ENCODE results near the gene OIT3.
"Not testable (repeated sequence)": the region's sequence is repeated elsewhere in the genome, so short reads cannot be mapped to it uniquely, and the experiment has no call there.

The OIT3 gene

DNA sequence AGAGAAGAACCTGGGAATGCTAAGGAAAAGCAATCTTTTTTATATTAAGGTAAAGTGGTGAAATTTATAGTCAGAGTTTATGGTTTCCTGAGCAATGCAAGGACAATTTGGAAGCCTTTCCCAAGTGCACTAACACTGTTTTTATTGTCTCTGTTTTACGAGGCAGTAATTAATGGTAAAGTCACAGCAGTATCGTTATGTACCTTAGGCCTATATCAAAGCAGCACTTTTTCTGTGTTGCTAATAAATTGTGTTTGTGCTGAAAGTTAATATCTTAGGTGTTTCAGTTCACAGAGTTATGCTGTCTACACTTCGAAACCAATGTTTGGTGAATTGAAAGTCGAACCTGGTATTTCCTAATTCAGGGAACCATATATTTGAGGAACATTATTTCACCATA is 19.2 kb downstream of the OIT3 start:
- no peak overlapping the region for H3K27ac Mint-ChIP-seq

DNA sequence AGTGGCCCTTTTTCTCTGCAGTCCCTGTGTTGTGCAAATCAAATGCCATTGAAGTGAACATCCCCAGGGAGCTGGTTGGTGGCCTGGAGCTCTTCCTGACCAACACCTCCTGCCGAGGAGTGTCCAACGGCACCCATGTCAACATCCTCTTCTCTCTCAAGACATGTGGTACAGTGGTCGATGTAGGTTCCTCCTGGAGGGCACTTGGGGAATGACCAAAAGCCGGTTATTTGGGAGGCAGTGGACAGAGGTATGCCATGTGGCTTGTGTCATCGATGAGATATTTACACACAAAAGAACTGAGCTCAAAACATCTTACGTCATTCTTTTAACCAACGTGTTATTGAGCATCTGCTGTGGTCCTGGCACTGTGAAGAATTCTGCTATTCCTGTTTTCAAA is 19.7 kb downstream of the OIT3 start:
- DNase-seq (no peak), ATAC-seq (replicated peaks) (no peak)
- Mint-ChIP-seq H3K27ac (no peak overlapping the region), H3K27me3 (no peaks in the 10 kb centered on the region), H3K9me3 (no peaks in the 10 kb centered on the region), H3K36me3 (ENCODE audit: insufficient read depth) (no peaks in the 10 kb centered on the region), H3K4me1 (ENCODE audit: low read depth in 2 of 2) (no peaks in the 10 kb centered on the region), H3K4me3 (no peak overlapping the region)

More for the DNA sequence above, 19.2 kb downstream of the OIT3 start:
- no peaks in the 10 kb centered on the region for H3K9me3 Mint-ChIP-seq
- no peaks in the 10 kb centered on the region for H3K4me1 Mint-ChIP-seq (ENCODE audit: low read depth in 2 of 2)
- no peak overlapping the region for H3K4me3 Mint-ChIP-seq
- H3K36me3 Mint-ChIP-seq (ENCODE audit: insufficient read depth) = no peaks in the 10 kb centered on the region
- no peak for ATAC-seq (replicated peaks)
- H3K27me3 Mint-ChIP-seq = no peaks in the 10 kb centered on the region
- DNase-seq = no peak

DNA sequence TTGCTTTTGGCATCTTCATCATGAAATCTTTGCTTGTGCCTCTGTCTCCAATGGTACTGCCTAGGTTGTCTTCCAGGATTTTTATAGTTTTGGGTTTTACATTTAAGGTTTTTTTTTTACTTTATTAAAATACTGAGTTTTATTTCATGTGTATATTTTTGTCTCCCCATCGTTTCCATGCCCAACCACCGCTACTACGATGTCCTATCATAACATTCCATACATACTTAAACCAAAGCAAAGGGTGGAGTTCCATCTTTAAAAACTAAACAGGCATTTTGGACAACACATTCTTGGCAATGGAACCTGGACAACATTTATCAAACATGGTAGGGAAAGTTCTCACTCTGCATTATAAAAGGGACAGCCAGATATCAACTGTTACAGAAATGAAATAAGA is 23.7 kb downstream of the OIT3 start:
- DNase-seq; H3K4me1 Mint-ChIP-seq (ENCODE audit: low read depth in 2 of 2); H3K4me3 Mint-ChIP-seq; H3K27ac Mint-ChIP-seq; H3K36me3 Mint-ChIP-seq (ENCODE audit: insufficient read depth); ATAC-seq (replicated peaks): not testable (repeated sequence)
- H3K27me3 Mint-ChIP-seq = peaks cover 18 to 27% of the 10 kb centered on the region in 2 donors
- H3K9me3 Mint-ChIP-seq = peaks cover 2 to 11% of the 10 kb centered on the region in 2 donors

DNA sequence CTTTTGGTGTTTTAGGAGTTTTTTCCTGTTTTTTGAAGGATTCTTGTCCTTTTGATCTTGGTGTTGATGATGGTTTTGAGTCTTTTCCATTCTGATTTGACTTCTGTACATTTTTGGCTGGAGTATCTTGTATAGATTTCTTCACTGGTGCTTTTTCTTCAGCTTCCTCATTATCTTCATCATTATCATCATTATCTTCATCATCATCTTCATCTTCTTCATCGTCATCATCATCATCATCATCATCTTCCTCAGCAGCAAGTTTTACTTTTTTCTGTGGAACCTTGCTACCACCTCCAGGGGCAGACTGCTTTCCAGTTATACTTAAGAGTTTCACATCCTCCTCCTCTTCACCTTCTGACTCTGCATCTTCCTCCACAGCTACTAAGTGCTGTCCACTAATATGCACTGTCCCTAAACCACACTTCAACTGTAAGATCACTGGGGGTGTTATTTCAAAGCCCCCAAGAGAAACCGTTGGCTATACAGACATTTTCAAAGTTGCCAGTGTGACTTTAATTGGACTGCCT is 24.3 kb downstream of the OIT3 start:
- H3K4me3 Mint-ChIP-seq; DNase-seq; H3K27ac Mint-ChIP-seq; H3K36me3 Mint-ChIP-seq (ENCODE audit: insufficient read depth); ATAC-seq (replicated peaks); H3K4me1 Mint-ChIP-seq (ENCODE audit: low read depth in 2 of 2): not testable (repeated sequence)
- peaks cover 22 to 32% of the 10 kb centered on the region in 2 donors for H3K27me3 Mint-ChIP-seq
- peaks cover 2 to 11% of the 10 kb centered on the region in 2 donors for H3K9me3 Mint-ChIP-seq

DNA sequence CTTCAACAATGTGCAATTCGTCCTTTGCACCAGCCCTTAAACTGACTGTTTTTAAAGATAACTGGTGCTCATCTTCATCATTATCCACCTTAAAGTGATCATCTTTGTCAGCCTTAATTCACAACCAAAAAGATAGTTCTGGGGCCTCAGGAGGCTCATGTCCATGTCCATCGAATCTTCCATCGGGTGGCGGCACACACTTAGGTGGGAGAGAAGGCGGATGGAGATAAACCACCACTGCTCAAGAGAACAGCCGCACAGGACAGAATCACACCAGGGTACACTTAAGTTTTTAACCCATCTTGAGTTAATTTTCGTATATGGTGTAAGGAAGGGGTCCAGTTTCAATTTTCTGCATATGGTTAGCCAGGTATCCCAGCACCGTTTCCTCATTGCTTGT is 24.8 kb downstream of the OIT3 start:
- Mint-ChIP-seq H3K27me3 (peaks cover 22 to 32% of the 10 kb centered on the region in 2 donors), H3K36me3 (ENCODE audit: insufficient read depth) (peaks cover 3% of the 10 kb centered on the region), H3K4me1 (ENCODE audit: low read depth in 2 of 2) (no peaks in the 10 kb centered on the region), H3K9me3 (peaks cover 2 to 11% of the 10 kb centered on the region in 2 donors), H3K27ac (no peak overlapping the region), H3K4me3 (no peak overlapping the region)
- ATAC-seq (replicated peaks) (no peak), DNase-seq (no peak)

DNA sequence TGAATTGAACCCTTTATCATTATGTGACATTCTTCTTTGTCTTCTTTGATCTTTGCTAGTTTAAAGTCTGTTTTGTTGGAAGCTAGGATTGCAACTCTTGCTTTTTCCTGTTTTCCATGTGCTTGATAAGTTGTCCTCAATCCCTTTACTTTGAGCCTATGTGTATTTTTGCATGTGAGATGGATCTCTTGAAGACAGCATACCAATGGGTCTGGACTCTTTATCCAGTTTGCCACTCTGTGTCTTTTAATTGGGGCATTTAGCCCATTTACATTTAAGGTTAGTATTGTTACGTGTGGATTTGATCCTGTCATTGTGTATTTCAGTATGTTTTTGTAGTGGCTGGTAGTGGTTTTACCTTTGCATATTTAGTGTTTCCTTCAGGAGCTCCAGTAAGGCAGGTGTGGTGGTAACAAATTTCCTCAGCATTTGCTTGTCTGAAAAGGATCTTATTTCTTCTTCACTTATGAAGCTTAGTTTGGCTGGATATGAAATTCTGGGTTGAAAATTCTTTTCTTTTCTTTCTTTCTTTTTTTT is 27.7 kb downstream of the OIT3 start:
- Mint-ChIP-seq H3K9me3 (peaks cover 2 to 11% of the 10 kb centered on the region in 2 donors), H3K27me3 (peaks cover 27 to 48% of the 10 kb centered on the region in 2 donors)
- H3K36me3 Mint-ChIP-seq (ENCODE audit: insufficient read depth); DNase-seq; H3K4me3 Mint-ChIP-seq; H3K27ac Mint-ChIP-seq; H3K4me1 Mint-ChIP-seq (ENCODE audit: low read depth in 2 of 2); ATAC-seq (replicated peaks): not testable (repeated sequence)

DNA sequence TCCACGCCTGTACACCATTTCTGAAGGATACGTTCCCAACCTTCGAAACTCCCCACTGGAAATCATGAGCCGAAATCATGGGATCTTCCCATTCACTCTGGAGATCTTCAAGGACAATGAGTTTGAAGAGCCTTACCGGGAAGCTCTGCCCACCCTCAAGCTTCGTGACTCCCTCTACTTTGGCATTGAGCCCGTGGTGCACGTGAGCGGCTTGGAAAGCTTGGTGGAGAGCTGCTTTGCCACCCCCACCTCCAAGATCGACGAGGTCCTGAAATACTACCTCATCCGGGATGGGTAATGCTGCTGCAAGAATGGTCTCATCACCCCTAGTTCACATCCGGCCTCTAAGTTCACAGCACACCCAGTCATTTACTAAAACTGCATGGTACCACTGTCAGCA is 30.8 kb downstream of the OIT3 start:
- H3K27ac Mint-ChIP-seq = no peak overlapping the region
- DNase-seq (no peak), ATAC-seq (replicated peaks) (no peak)
- no peaks in the 10 kb centered on the region for H3K4me1 Mint-ChIP-seq (ENCODE audit: low read depth in 2 of 2)
- peaks cover 3% of the 10 kb centered on the region for H3K36me3 Mint-ChIP-seq (ENCODE audit: insufficient read depth)
- H3K4me3 Mint-ChIP-seq = no peak overlapping the region
- peaks cover 27 to 43% of the 10 kb centered on the region in 2 donors for H3K27me3 Mint-ChIP-seq
- peaks cover 2 to 11% of the 10 kb centered on the region in 2 donors for H3K9me3 Mint-ChIP-seq

DNA sequence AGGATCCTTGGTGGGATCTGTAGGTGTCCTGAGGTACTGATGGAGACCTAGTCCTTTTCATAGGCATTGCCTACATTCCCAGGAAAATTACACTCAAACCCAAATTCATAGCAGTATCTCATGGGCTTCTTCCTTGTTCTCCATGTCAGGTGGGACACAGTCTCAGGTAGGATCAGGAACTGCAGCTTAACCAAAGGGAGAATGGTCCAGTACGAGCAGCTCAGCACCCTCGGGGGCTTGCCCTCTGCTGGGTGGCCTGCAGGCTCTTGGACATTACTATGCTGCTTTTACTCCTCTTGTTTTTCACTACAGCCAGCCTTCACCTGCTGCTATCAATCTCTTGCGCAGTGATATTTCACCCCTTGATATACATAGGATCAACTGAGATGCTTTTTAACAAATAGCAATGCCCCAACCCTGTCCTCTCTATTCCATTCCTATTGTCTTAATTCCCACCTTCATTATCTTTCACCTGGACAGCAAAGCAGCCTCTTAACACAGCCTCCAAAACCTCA is 32.5 kb downstream of the OIT3 start:
- DNase-seq = no peak
- H3K4me1 Mint-ChIP-seq (ENCODE audit: low read depth in 2 of 2) = no peaks in the 10 kb centered on the region
- H3K36me3 Mint-ChIP-seq (ENCODE audit: insufficient read depth) = peaks cover 3% of the 10 kb centered on the region
- no peak overlapping the region for H3K4me3 Mint-ChIP-seq
- no peak overlapping the region for H3K27ac Mint-ChIP-seq
- ATAC-seq (replicated peaks) = no peak
- peaks cover 2% of the 10 kb centered on the region in 2 donors for H3K9me3 Mint-ChIP-seq
- peaks cover 14 to 28% of the 10 kb centered on the region in 2 donors for H3K27me3 Mint-ChIP-seq

DNA sequence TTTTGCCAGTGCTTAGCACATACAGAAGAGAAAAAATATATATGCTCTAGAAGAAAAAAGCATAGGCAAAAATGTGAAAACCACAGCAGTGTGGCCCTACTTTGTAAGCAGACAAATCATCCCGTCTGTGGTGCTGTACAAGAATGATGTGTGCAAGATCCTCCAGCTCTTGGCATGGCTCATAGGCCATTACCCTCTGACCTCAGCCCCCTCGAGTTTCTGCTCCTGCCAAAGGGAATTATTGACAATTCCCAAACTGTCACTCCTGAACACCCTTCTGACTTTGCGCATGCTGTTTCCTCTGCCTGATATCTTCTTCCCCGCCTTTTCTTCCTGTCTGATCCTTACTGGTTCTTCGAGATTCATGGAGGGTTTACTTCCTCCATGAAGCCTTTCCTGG is 33.9 kb downstream of the OIT3 start:
- DNase-seq (no peak), ATAC-seq (replicated peaks) (no peak)
- Mint-ChIP-seq H3K27ac (no peak overlapping the region), H3K27me3 (peaks cover 6 to 18% of the 10 kb centered on the region in 2 donors), H3K4me3 (no peak overlapping the region), H3K9me3 (no peaks in the 10 kb centered on the region), H3K4me1 (ENCODE audit: low read depth in 2 of 2) (no peaks in the 10 kb centered on the region), H3K36me3 (ENCODE audit: insufficient read depth) (no peaks in the 10 kb centered on the region)

DNA sequence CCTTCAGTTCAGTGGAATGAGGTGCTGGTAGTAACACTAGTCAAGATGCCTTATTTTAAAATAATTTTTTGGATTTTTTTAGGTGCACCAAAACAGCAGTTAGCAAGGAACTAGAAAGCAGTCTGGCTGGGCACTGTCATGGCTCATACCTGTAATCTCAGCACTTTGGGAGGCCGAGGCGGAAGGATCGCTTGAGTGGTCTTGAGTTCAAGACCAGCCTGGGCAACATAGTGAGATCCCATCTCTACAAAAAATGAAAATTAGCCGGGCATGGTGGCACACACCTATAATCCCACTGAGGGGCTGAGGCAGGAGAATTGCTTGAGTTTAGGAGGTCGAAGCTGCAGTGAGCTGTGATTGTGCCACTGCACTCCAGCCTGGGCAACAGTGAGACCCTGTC is 35.3 kb downstream of the OIT3 start:
- Mint-ChIP-seq H3K9me3 (no peaks in the 10 kb centered on the region), H3K27me3 (peaks cover 5 to 13% of the 10 kb centered on the region in 2 donors), H3K4me3 (no peak overlapping the region), H3K36me3 (ENCODE audit: insufficient read depth) (no peaks in the 10 kb centered on the region), H3K4me1 (ENCODE audit: low read depth in 2 of 2) (no peaks in the 10 kb centered on the region), H3K27ac (no peak overlapping the region)
- no peak for DNase-seq
- no peak for ATAC-seq (replicated peaks)

DNA sequence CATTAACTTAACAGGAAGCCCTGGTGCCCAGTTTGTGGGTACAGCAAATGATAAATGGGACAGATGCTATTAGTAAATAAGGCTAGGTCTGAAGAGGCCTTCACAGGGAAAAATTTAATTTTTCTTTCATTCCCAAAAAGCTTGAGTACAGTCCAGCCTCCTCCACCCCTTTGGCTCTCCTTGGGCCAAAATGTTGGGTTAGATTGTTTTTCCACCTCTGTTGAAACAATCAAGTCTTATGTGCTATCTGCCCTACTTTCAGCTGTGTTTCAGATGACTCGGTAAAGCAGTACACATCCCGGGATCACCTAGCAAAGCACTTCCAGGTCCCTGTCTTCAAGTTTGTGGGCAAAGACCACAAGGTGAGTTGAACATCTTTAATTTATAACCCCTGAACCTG is 36.7 kb downstream of the OIT3 start:
- H3K9me3 Mint-ChIP-seq = no peaks in the 10 kb centered on the region

DNA sequence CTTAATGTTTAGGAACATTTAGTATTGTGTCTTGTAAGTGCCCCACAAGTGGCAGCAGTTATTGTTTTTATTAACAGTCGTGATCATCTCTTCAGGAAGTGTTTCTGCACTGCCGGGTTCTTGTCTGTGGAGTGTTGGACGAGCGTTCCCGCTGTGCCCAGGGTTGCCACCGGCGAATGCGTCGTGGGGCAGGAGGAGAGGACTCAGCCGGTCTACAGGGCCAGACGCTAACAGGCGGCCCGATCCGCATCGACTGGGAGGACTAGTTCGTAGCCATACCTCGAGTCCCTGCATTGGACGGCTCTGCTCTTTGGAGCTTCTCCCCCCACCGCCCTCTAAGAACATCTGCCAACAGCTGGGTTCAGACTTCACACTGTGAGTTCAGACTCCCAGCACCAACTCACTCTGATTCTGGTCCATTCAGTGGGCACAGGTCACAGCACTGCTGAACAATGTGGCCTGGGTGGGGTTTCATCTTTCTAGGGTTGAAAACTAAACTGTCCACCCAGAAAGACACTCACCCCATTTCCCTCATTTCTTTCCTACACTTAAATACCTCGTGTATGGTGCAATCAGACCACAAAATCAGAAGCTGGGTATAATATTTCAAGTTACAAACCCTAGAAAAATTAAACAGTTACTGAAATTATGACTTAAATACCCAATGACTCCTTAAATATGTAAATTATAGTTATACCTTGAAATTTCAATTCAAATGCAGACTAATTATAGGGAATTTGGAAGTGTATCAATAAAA is 38.9 kb downstream of the OIT3 start:
- Mint-ChIP-seq H3K4me3 (no peak overlapping the region), H3K4me1 (ENCODE audit: low read depth in 2 of 2) (no peaks in the 10 kb centered on the region), H3K36me3 (ENCODE audit: insufficient read depth) (no peaks in the 10 kb centered on the region), H3K27ac (no peak overlapping the region), H3K27me3 (peaks cover 0 to 16% of the 10 kb centered on the region in 2 donors), H3K9me3 (no peaks in the 10 kb centered on the region)
- no peak for DNase-seq
- no peak for ATAC-seq (replicated peaks)

More for the DNA sequence above, 36.7 kb downstream of the OIT3 start:
- Mint-ChIP-seq H3K27me3 (peaks cover 0 to 5% of the 10 kb centered on the region in 2 donors), H3K36me3 (ENCODE audit: insufficient read depth) (no peaks in the 10 kb centered on the region), H3K27ac (no peak overlapping the region), H3K4me1 (ENCODE audit: low read depth in 2 of 2) (no peaks in the 10 kb centered on the region), H3K4me3 (no peak overlapping the region)
- no peak for DNase-seq
- ATAC-seq (replicated peaks) = no peak

DNA sequence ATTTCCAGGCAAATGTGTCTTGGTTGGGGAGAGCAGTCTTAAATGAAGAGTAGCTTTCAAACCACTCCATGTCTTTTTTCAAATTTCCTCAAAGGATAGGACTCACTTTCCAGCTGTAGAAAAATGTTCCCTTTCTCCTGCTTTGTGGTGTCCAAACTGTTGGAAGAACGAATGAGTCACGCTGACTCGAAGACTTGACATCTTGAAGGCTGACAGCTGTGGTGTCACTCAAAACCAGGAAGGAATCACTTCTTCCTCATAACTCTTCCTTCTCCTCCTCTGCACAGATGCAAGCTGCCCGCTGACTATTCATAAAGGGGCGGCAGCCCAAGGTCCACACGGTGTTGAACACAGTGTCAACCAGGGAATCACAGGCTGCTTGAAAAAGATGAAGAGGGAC is 41.8 kb downstream of the OIT3 start:
- ATAC-seq (replicated peaks) (no peak), DNase-seq (no peak)
- Mint-ChIP-seq H3K36me3 (ENCODE audit: insufficient read depth) (no peaks in the 10 kb centered on the region), H3K27me3 (peaks cover 0 to 16% of the 10 kb centered on the region in 2 donors), H3K4me3 (no peak overlapping the region), H3K4me1 (ENCODE audit: low read depth in 2 of 2) (no peaks in the 10 kb centered on the region), H3K27ac (no peak overlapping the region), H3K9me3 (no peaks in the 10 kb centered on the region)

Data from effector memory CD8-positive, alpha-beta T cell (primary cell).